GM23338 (cell line): ENCODE measurements around the gene MAP2K2. TPM values are rescaled to one million over a fixed set of nuclear protein-coding genes. Genes with fewer than 3 reads are reported as not detected.

Source experiments
- ATAC-seq: fragments of 200-7000 bp; cut with Tn5 transposase; 3 replicates; pipeline ENCODE4 v1.9.1; 2020
- DNase-seq: peaks from one replicate; pipeline ENCODE4 v3.0.0-alpha.2; 2015; ENCODE audit warnings: low spot score
- H2AFZ ChIP-seq: fragments of 200-600 bp; sonication (generic); 2 replicates; pipeline ENCODE4 v1.8.0; 2016; ENCODE audit warnings: antibody characterized with exemption, mild to moderate bottlenecking, moderate library complexity
- H3F3A ChIP-seq: fragments of 200-600 bp; sonication (generic); replicated peaks from 2 replicates; pipeline ENCODE4 v1.8.0; 2017; ENCODE audit warnings: antibody characterized with exemption, mixed run types, low read depth
- H3K27ac ChIP-seq: fragments of 200-600 bp; sonication (generic); 2 replicates; pipeline ENCODE4 v1.6.1; 2016; ENCODE audit warnings: low read depth
- H3K27me3 ChIP-seq: fragments of 200-600 bp; sonication (generic); 2 replicates; pipeline ENCODE4 v1.8.0; 2016; ENCODE audit warnings: mild to moderate bottlenecking, mixed run types, moderate library complexity; ENCODE audit not compliant: insufficient read depth
- H3K36me3 ChIP-seq: fragments of 200-600 bp; sonication (generic); 2 replicates; pipeline ENCODE4 v1.8.0; 2016; ENCODE audit warnings: mild to moderate bottlenecking; ENCODE audit not compliant: insufficient read depth
- H3K4me1 ChIP-seq: fragments of 200-600 bp; sonication (generic); 2 replicates; pipeline ENCODE4 v1.8.0; 2016; ENCODE audit warnings: mild to moderate bottlenecking, moderate library complexity; ENCODE audit not compliant: insufficient read depth
- H3K4me2 ChIP-seq: fragments of 200-600 bp; sonication (generic); 2 replicates; pipeline ENCODE4 v1.7.1; 2017; ENCODE audit warnings: mixed run types
- H3K4me3 ChIP-seq: fragments of 200-600 bp; sonication (generic); 2 replicates; pipeline ENCODE4 v1.6.1; 2016; ENCODE audit warnings: mixed run types
- H3K79me2 ChIP-seq: fragments of 200-600 bp; sonication (generic); replicated peaks from 2 replicates; pipeline ENCODE4 v1.8.0; 2017; ENCODE audit warnings: mild to moderate bottlenecking; ENCODE audit not compliant: insufficient read depth
- H3K9me2 ChIP-seq: fragments of 200-600 bp; sonication (generic); 2 replicates; pipeline ENCODE4 v1.8.0; 2017; ENCODE audit not compliant: insufficient read depth
- H4K20me1 ChIP-seq: fragments of 200-600 bp; sonication (generic); replicated peaks from 2 replicates; pipeline ENCODE4 v1.8.0; 2017; ENCODE audit warnings: mild to moderate bottlenecking; ENCODE audit not compliant: insufficient read depth
- H3K27ac Mint-ChIP-seq: 2 replicates; pipeline ENCODE4 v1.8.0; 2020; ENCODE audit warnings: inconsistent platforms, mild to moderate bottlenecking, moderate library complexity, mixed read lengths
- H3K27me3 Mint-ChIP-seq: 3 replicates; pipeline ENCODE4 v1.8.0; 2022; ENCODE audit warnings: low read depth, mild to moderate bottlenecking, moderate library complexity, mixed read lengths, inconsistent platforms; ENCODE audit not compliant: insufficient read depth, poor library complexity
- H3K36me3 Mint-ChIP-seq: 3 replicates; pipeline ENCODE4 v1.8.0; 2021; ENCODE audit warnings: low read depth, mild to moderate bottlenecking, inconsistent platforms, moderate library complexity, mixed read lengths
- H3K4me1 Mint-ChIP-seq: 3 replicates; pipeline ENCODE4 v1.8.0; 2020; ENCODE audit warnings: mild to moderate bottlenecking, inconsistent platforms, mixed read lengths
- H3K4me3 Mint-ChIP-seq: 3 replicates; pipeline ENCODE4 v1.8.0; 2021; ENCODE audit warnings: moderate library complexity, mild to moderate bottlenecking, inconsistent platforms, mixed read lengths
- H3K9me3 Mint-ChIP-seq: 3 replicates; pipeline ENCODE4 v1.8.0; 2020; ENCODE audit warnings: moderate library complexity, mild to moderate bottlenecking, inconsistent platforms, mixed read lengths
- CTCF ChIP-seq, 2 experiments: fragments of 200-600 bp in 1 of 2; sonication (generic) in 1 of 2; conservative IDR thresholded peaks; 2 replicates each; pipeline versions ENCODE4 v1.5.1 to v1.6.1; 2016 to 2017; ENCODE audit warnings: antibody characterized with exemption in 2 of 2, low read depth in 2 of 2, mild to moderate bottlenecking in 2 of 2, moderate library complexity in 1 of 2
- EZH2 ChIP-seq: fragments of 200-600 bp; sonication (generic); IDR thresholded peaks from one replicate; pipeline ENCODE4 v1.8.0; 2017; ENCODE audit warnings: antibody characterized with exemption, mild to moderate bottlenecking, low read depth; ENCODE audit not compliant: unreplicated experiment
- EZH2phosphoT487 ChIP-seq: fragments of 200-600 bp; sonication (generic); IDR thresholded peaks from one replicate; pipeline ENCODE4 v1.8.1; 2018; ENCODE audit warnings: antibody characterized with exemption; ENCODE audit not compliant: unreplicated experiment
- JUNB ChIP-seq: IDR thresholded peaks from one replicate; pipeline ENCODE4 v1.6.1; 2016; ENCODE audit warnings: antibody characterized with exemption; ENCODE audit not compliant: unreplicated experiment
- NANOG ChIP-seq: IDR thresholded peaks from 2 replicates; pipeline ENCODE4 v1.6.1; 2016; ENCODE audit warnings: antibody characterized with exemption, borderline replicate concordance
- STAT1 ChIP-seq: IDR thresholded peaks from one replicate; pipeline ENCODE4 v1.6.1; 2016; ENCODE audit warnings: antibody characterized with exemption; ENCODE audit not compliant: unreplicated experiment
- ZNF114 ChIP-seq: fragments of 250-450 bp; sonication (Bioruptor Pico); IDR thresholded peaks from 2 replicates; pipeline ENCODE4 v1.5.0; 2020; ENCODE audit warnings: mild to moderate bottlenecking, moderate library complexity
- ZNF331 ChIP-seq: fragments of 250-450 bp; sonication (Bioruptor Pico); IDR thresholded peaks from 2 replicates; pipeline ENCODE4 v1.5.0; 2020; ENCODE audit warnings: low read depth, mild to moderate bottlenecking, moderate library complexity
- polyA plus RNA-seq: library from polyadenylated mRNA; unstranded; fragments of >200 nt; fragmentation: Nextera tagmentation; extraction: Ambion mirVana; gene quantifications from 2 replicates; pipeline ENCODE4 v1.2.1, GENCODE V29; 2016
- total RNA-seq: library from RNA; depleted of rRNA; stranded (reverse); fragments of >200 nt; shearing (Covaris generic); gene quantifications from 2 replicates; pipeline ENCODE4 v1.2.3, GENCODE V29; 2014
- TF ChIP-seq, protein P1 (sequence below): fragments of 250-450 bp; sonication (Bioruptor Pico); IDR thresholded peaks from 2 replicates; pipeline ENCODE4 v1.5.0; 2020; ENCODE audit warnings: mild to moderate bottlenecking, moderate library complexity

The MAP2K2 gene
- total and polyA plus RNA-seq, 2 experiments from 2014 or later: 99.7 to 151 TPM

DNA sequence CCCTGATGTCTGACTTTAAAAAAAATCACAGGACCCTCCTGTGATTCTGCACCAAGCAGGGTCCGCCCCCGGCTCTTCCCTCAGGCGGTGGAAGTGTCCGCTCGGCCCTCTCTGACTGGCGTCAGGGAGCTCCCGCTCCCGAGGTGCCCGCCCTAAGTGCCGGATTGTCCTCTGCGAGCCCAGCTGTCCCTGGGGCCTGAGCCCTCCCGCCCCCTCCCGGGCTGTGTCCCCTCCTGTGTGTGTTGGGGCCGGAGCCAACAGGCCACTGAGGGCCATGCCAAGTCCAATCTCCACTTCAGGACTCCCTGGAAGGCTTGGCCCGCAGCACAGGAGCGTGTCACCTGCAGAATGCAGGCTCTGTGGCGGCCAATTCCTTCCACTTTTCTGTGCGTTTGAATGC is 25.4 kb downstream of the MAP2K2 start:
- Histone ChIP-seq H3K79me2 (no peaks in the 10 kb centered on the region), H3F3A (no peaks in the 10 kb centered on the region), H3K36me3 (0 out of 2 replicates have a peak, but pooled peaks cover 3% of the 10 kb centered on the region), H3K4me3 (no peak overlapping the region), H4K20me1 (no peaks in the 10 kb centered on the region; the same call in 1 of the 2 replicates), H2AFZ (no peak overlapping the region), H3K9me2 (no peaks in the 10 kb centered on the region), H3K4me2 (no peak overlapping the region), H3K27ac (no peak overlapping the region), H3K4me1 (no peaks in the 10 kb centered on the region), H3K27me3 (no peaks in the 10 kb centered on the region)
- H3K4me3 Mint-ChIP-seq: no peak overlapping the region
- DNase-seq (no peak), ATAC-seq (no peak)
- H3K9me3 Mint-ChIP-seq: no peaks in the 10 kb centered on the region
- no peaks in the 10 kb centered on the region for H3K4me1 Mint-ChIP-seq
- TF ChIP-seq NANOG: no peak
- no peak for TF ChIP-seq JUNB
- TF ChIP-seq STAT1: no peak
- TF ChIP-seq, protein P1, sequence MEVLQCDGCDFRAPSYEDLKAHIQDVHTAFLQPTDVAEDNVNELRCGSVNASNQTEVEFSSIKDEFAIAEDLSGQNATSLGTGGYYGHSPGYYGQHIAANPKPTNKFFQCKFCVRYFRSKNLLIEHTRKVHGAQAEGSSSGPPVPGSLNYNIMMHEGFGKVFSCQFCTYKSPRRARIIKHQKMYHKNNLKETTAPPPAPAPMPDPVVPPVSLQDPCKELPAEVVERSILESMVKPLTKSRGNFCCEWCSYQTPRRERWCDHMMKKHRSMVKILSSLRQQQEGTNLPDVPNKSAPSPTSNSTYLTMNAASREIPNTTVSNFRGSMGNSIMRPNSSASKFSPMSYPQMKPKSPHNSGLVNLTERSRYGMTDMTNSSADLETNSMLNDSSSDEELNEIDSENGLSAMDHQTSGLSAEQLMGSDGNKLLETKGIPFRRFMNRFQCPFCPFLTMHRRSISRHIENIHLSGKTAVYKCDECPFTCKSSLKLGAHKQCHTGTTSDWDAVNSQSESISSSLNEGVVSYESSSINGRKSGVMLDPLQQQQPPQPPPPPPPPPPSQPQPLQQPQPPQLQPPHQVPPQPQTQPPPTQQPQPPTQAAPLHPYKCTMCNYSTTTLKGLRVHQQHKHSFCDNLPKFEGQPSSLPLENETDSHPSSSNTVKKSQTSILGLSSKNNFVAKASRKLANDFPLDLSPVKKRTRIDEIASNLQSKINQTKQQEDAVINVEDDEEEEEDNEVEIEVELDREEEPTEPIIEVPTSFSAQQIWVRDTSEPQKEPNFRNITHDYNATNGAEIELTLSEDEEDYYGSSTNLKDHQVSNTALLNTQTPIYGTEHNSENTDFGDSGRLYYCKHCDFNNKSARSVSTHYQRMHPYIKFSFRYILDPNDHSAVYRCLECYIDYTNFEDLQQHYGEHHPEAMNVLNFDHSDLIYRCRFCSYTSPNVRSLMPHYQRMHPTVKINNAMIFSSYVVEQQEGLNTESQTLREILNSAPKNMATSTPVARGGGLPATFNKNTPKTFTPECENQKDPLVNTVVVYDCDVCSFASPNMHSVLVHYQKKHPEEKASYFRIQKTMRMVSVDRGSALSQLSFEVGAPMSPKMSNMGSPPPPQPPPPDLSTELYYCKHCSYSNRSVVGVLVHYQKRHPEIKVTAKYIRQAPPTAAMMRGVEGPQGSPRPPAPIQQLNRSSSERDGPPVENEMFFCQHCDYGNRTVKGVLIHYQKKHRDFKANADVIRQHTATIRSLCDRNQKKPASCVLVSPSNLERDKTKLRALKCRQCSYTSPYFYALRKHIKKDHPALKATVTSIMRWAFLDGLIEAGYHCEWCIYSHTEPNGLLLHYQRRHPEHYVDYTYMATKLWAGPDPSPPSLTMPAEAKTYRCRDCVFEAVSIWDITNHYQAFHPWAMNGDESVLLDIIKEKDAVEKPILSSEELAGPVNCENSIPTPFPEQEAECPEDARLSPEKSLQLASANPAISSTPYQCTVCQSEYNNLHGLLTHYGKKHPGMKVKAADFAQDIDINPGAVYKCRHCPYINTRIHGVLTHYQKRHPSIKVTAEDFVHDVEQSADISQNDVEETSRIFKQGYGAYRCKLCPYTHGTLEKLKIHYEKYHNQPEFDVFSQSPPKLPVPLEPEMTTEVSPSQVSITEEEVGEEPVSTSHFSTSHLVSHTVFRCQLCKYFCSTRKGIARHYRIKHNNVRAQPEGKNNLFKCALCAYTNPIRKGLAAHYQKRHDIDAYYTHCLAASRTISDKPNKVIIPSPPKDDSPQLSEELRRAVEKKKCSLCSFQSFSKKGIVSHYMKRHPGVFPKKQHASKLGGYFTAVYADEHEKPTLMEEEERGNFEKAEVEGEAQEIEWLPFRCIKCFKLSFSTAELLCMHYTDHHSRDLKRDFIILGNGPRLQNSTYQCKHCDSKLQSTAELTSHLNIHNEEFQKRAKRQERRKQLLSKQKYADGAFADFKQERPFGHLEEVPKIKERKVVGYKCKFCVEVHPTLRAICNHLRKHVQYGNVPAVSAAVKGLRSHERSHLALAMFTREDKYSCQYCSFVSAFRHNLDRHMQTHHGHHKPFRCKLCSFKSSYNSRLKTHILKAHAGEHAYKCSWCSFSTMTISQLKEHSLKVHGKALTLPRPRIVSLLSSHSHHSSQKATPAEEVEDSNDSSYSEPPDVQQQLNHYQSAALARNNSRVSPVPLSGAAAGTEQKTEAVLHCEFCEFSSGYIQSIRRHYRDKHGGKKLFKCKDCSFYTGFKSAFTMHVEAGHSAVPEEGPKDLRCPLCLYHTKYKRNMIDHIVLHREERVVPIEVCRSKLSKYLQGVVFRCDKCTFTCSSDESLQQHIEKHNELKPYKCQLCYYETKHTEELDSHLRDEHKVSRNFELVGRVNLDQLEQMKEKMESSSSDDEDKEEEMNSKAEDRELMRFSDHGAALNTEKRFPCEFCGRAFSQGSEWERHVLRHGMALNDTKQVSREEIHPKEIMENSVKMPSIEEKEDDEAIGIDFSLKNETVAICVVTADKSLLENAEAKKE (CRISPR knock-in tag): no peak
- TF ChIP-seq ZNF331: no peak
- TF ChIP-seq ZNF114 (CRISPR knock-in tag): no peak
- no peak for TF ChIP-seq EZH2
- TF ChIP-seq CTCF (conservative IDR thresholded peaks at IDR 0.05; ENCODE audit: low read depth in 2 of 2): no peak
- TF ChIP-seq EZH2phosphoT487: no peak
- H3K36me3 Mint-ChIP-seq: peaks cover 44% of the 10 kb centered on the region
- H3K27ac Mint-ChIP-seq: no peak overlapping the region
- peaks cover 3% of the 10 kb centered on the region for H3K27me3 Mint-ChIP-seq
